Osteocyte (in vitro differentiated cells): ENCODE measurements around the gene YEATS2. TPM values are rescaled to one million over a fixed set of nuclear protein-coding genes. Genes with fewer than 3 reads are reported as not detected.

ENCODE experiments used
- DNase-seq: peaks from one replicate; pipeline ENCODE4 v3.0.0; 2021; ENCODE audit warnings: mixed read lengths; ENCODE audit not compliant: unreplicated experiment; ENCODE audit errors: extremely low spot score
- H3K27ac Mint-ChIP-seq: one replicate; pipeline ENCODE4 v1.8.0; 2021; ENCODE audit warnings: mild to moderate bottlenecking, mixed read lengths; ENCODE audit not compliant: unreplicated experiment
- H3K27me3 Mint-ChIP-seq: one replicate; pipeline ENCODE4 v1.8.0; 2021; ENCODE audit warnings: mixed read lengths; ENCODE audit not compliant: unreplicated experiment
- H3K36me3 Mint-ChIP-seq: one replicate; pipeline ENCODE4 v1.8.0; 2021; ENCODE audit warnings: mixed read lengths; ENCODE audit not compliant: unreplicated experiment
- H3K4me1 Mint-ChIP-seq: one replicate; pipeline ENCODE4 v1.8.0; 2021; ENCODE audit warnings: mixed read lengths; ENCODE audit not compliant: unreplicated experiment
- H3K4me3 Mint-ChIP-seq: one replicate; pipeline ENCODE4 v1.8.0; 2021; ENCODE audit warnings: mild to moderate bottlenecking, moderate library complexity, mixed read lengths; ENCODE audit not compliant: unreplicated experiment
- H3K9me3 Mint-ChIP-seq: one replicate; pipeline ENCODE4 v1.8.0; 2021; ENCODE audit warnings: mixed read lengths; ENCODE audit not compliant: unreplicated experiment
- total RNA-seq: library from RNA; stranded (reverse); gene quantifications from 2 replicates; pipeline ENCODE4 v1.2.1, GENCODE V29; 2021
- TF ChIP-seq, protein P1 (sequence below): fragments of 200-600 bp; sonication (generic); IDR thresholded peaks from 2 replicates; pipeline ENCODE4 v1.5.0; 2021; ENCODE audit warnings: antibody characterized with exemption, mild to moderate bottlenecking, moderate library complexity

The YEATS2 gene
- total RNA-seq, 1 donor from 2014 or later, result 41.4 TPM

DNA sequence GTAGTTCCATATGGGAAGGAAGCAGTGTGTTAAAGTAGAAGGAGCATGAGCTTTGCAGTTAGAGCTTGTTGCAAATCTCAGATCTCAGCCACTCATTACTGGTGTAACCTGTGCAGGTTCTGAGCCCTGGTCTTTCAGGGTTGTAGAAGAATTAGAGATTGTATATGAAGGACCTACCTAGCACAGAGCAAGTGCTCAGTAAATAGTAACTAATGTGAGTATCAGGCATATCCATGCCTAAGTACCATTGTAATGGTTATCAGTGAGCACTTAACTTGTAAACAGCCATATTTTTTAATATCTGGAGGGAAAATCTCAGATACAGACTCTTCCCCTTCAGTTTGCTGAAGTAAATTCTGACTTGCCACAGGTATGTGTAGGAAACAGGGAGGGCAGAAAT lies 68.5 kb downstream of the YEATS2 start:
- peak overlapping the region; percentile 54 for H3K27ac Mint-ChIP-seq
- DNase-seq, result no peak
- H3K4me1 Mint-ChIP-seq, result peaks cover 3% of the 10 kb centered on the region
- H3K9me3 Mint-ChIP-seq, result no peaks in the 10 kb centered on the region
- no peaks in the 10 kb centered on the region for H3K27me3 Mint-ChIP-seq
- TF ChIP-seq, protein P1, sequence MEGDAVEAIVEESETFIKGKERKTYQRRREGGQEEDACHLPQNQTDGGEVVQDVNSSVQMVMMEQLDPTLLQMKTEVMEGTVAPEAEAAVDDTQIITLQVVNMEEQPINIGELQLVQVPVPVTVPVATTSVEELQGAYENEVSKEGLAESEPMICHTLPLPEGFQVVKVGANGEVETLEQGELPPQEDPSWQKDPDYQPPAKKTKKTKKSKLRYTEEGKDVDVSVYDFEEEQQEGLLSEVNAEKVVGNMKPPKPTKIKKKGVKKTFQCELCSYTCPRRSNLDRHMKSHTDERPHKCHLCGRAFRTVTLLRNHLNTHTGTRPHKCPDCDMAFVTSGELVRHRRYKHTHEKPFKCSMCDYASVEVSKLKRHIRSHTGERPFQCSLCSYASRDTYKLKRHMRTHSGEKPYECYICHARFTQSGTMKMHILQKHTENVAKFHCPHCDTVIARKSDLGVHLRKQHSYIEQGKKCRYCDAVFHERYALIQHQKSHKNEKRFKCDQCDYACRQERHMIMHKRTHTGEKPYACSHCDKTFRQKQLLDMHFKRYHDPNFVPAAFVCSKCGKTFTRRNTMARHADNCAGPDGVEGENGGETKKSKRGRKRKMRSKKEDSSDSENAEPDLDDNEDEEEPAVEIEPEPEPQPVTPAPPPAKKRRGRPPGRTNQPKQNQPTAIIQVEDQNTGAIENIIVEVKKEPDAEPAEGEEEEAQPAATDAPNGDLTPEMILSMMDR, result no peak
- no peak overlapping the region for H3K4me3 Mint-ChIP-seq
- H3K36me3 Mint-ChIP-seq, result peaks cover 17% of the 10 kb centered on the region

DNA sequence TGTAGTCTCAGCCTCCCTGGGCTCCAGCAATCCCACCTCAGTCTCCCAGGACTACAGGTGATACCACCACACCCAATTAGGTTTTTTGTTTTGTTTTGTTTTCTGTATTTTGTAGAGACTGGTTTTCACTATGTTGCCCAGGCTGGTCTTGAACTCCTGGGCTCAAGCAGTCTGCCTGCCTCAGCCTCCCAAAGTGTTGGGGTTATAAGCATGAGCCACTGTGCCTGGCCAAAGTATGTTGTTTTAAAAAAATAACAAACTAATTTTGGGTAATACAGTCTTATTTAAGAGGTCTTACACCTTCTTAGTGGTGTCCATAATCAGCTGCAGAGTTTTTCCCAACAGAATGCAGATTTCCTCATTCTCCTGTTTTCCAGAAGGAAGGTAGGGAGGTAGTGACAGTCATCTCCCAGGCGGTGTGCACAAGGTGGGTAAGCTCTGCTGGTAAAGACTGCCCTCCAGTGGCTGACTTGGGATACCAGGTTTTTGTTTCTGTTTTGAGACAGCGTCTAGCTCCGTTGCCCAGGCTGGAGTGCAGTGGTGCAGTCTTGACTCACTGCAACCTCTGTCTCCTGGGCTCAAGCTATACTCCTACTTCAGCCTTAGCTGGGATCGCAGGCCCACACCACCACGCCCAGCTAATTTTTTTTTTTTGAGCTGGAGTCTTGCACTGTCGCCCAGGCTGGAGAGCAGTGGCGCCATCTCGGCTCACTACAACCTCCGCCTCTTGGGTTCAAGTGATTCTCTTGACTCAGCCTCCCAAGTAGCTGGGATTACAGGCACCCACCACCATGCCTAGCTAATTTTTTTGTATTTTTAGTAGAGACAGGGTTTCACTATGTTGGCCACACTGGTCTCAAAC lies 69.4 kb downstream of the YEATS2 start:
- no peak overlapping the region for H3K27ac Mint-ChIP-seq
- H3K36me3 Mint-ChIP-seq, result peaks cover 14% of the 10 kb centered on the region
- H3K27me3 Mint-ChIP-seq, result no peaks in the 10 kb centered on the region
- H3K9me3 Mint-ChIP-seq, result no peaks in the 10 kb centered on the region
- H3K4me1 Mint-ChIP-seq, result peaks cover 3% of the 10 kb centered on the region
- TF ChIP-seq, protein P1, result peak; percentile 83
- no peak overlapping the region for H3K4me3 Mint-ChIP-seq
- DNase-seq, result no peak

DNA sequence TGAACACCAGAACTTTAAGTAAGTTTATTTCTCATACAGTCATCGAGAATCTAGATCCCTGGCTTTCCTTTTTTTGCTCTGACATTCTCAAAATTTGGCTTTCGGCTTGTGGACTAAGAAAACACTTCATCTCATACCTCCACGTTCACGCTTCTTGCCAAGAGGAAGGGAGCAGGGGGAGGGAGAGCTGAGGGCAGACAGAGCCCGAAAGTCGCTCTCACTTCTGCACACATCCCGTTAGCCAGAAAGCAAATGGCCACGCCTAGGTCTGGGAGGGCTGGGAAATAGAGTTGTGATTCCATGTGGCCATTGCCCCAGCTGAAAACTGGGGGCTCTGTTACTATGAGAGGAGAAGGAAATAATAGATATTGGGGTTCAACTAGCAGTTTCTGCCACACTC lies 70.5 kb downstream of the YEATS2 start:
- Mint-ChIP-seq H3K4me1 (peaks cover 3% of the 10 kb centered on the region), H3K27ac (no peak overlapping the region), H3K9me3 (no peaks in the 10 kb centered on the region), H3K4me3 (no peak overlapping the region), H3K36me3 (peaks cover 12% of the 10 kb centered on the region), H3K27me3 (no peaks in the 10 kb centered on the region)
- DNase-seq, result no peak
- TF ChIP-seq, protein P1, result no peak

DNA sequence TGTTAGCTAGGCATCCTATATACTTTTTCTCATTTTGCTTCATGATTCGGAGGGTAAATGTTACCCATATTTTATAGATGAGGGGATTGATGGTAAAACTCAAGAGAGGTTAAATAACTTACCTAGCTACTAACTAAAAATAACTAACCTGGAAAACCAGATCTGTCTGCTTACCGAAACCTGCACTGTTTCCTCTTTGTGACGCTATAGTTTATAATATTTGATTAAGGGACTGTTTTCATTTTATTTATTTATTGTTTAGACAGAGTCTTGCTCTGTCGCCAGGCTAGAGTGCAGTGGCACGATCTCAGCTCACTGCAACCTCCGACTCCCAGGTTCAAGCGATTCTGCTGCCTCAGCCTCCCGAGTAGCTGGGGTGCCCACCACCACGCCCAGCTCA lies 71.9 kb downstream of the YEATS2 start:
- H3K36me3 Mint-ChIP-seq, result peaks cover 22% of the 10 kb centered on the region
- TF ChIP-seq, protein P1, result no peak
- no peak overlapping the region for H3K4me3 Mint-ChIP-seq
- DNase-seq, result no peak
- H3K27me3 Mint-ChIP-seq, result no peaks in the 10 kb centered on the region
- H3K27ac Mint-ChIP-seq, result no peak overlapping the region
- peaks cover 3% of the 10 kb centered on the region for H3K4me1 Mint-ChIP-seq
- H3K9me3 Mint-ChIP-seq, result no peaks in the 10 kb centered on the region

DNA sequence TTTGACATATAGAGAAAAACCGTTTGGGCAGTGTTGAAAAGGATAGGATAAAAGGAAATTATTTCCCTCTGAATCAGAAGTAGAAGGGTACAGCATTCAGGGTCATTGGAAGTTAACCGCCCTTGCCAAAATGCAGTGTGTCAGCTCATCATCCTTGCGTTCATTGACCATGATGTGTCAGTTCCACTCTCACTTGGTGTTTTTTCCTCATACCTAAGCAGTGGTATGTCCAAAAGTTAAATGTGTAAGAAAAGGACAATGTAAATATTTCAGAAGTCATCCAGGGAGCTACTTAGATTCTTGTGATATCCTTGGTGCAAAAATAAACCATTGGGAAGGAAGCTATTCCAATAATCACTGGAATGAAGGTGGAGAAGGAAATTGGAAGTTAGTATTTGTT lies 77.0 kb downstream of the YEATS2 start:
- Mint-ChIP-seq H3K27me3 (no peaks in the 10 kb centered on the region), H3K4me1 (no peaks in the 10 kb centered on the region), H3K27ac (no peak overlapping the region), H3K9me3 (no peaks in the 10 kb centered on the region), H3K4me3 (no peak overlapping the region), H3K36me3 (peaks cover 49% of the 10 kb centered on the region)
- TF ChIP-seq, protein P1, result no peak
- DNase-seq, result no peak
